Skeletal muscle cell (primary cell): ENCODE results near the gene GFI1B.

ENCODE experiments used
- DNase-seq: peaks from one replicate; pipeline ENCODE4 v3.0.0-alpha.2; 2010; ENCODE audit warnings: low read depth
- H3K4me3 ChIP-seq: 2 replicates; pipeline ENCODE4 v1.5.1; 2011; ENCODE audit warnings: low read depth, mild to moderate bottlenecking, control low read depth, low read length, moderate library complexity

Gene GFI1B

GRCh38 chr9:133004999-133005760 lies 26.7 kb downstream of the GFI1B start:
- no peak for DNase-seq
- H3K4me3 ChIP-seq, result no peak overlapping the region

- no peak overlapping the region for H3K4me3 ChIP-seq
- DNase-seq, result no peak
Measured at GRCh38 chr9:133005957-133006356, 27.5 kb downstream of the GFI1B start.

GRCh38 chr9:133006731-133007352 lies 28.3 kb downstream of the GFI1B start:
- H3K4me3 ChIP-seq, result no peak overlapping the region
- DNase-seq, result no peak

GRCh38 chr9:133008406-133008805 lies 29.9 kb downstream of the GFI1B start:
- no peak for DNase-seq
- H3K4me3 ChIP-seq, result no peak overlapping the region

GRCh38 chr9:133008824-133009223 lies 30.3 kb downstream of the GFI1B start:
- no peak overlapping the region for H3K4me3 ChIP-seq
- DNase-seq, result no peak

GRCh38 chr9:133009906-133010582 lies 31.6 kb downstream of the GFI1B start:
- no peak for DNase-seq
- H3K4me3 ChIP-seq, result no peak overlapping the region

GRCh38 chr9:133014696-133015095 lies 36.2 kb downstream of the GFI1B start:
- no peak for DNase-seq

GRCh38 chr9:133023117-133023890 lies 44.8 kb downstream of the GFI1B start:
- no peak for DNase-seq
- H3K4me3 ChIP-seq, result no peak overlapping the region

More at GRCh38 chr9:133014696-133015095, 36.2 kb downstream of the GFI1B start:
- no peak overlapping the region for H3K4me3 ChIP-seq

GRCh38 chr9:133026426-133026825 lies 47.9 kb downstream of the GFI1B start:
- DNase-seq, result no peak
- H3K4me3 ChIP-seq, result no peak overlapping the region

GRCh38 chr9:133027134-133027533 lies 48.6 kb downstream of the GFI1B start:
- no peak overlapping the region for H3K4me3 ChIP-seq
- DNase-seq, result no peak

- H3K4me3 ChIP-seq, result no peak overlapping the region
- no peak for DNase-seq
Measured at GRCh38 chr9:133028221-133028620, 49.7 kb downstream of the GFI1B start.

GRCh38 chr9:133029994-133030316 lies 51.5 kb downstream of the GFI1B start:
- no peak for DNase-seq
- H3K4me3 ChIP-seq, result peak overlapping the region; percentile 96

- peak within 1 kb of the TSS; percentile 96 for H3K4me3 ChIP-seq
- peak; percentile 96 for DNase-seq
Measured at GRCh38 chr9:133030317-133031129, 52.0 kb downstream of the GFI1B start, which contains the start of gene GTF3C5. GTF3C5 (plus strand) TSS chr9:133030997; CDS start chr9:133031012, 15 bp downstream.

- peak overlapping the region; percentile 96 for H3K4me3 ChIP-seq
- DNase-seq, result no peak
Measured at GRCh38 chr9:133031130-133031422, 52.6 kb downstream of the GFI1B start.

- no peak for DNase-seq
- H3K4me3 ChIP-seq, result peak overlapping the region; percentile 96
Measured at GRCh38 chr9:133031496-133031911, 53.0 kb downstream of the GFI1B start.

- no peak for DNase-seq
- H3K4me3 ChIP-seq, result no peak overlapping the region
Measured at GRCh38 chr9:133032171-133032570, 53.7 kb downstream of the GFI1B start.

GRCh38 chr9:133035669-133036068 lies 57.2 kb downstream of the GFI1B start:
- no peak for DNase-seq
- no peak overlapping the region for H3K4me3 ChIP-seq

- no peak overlapping the region for H3K4me3 ChIP-seq
- no peak for DNase-seq
Measured at GRCh38 chr9:133037775-133038515, 59.5 kb downstream of the GFI1B start.
